Retinal pigment epithelial cell (primary cell): Measurements from ENCODE around the gene LRCOL1.

Experiments used
- DNase-seq: peaks from one replicate; pipeline ENCODE4 v3.0.0-alpha.2; 2010; ENCODE audit warnings: low read depth
- H3K4me3 ChIP-seq: 2 replicates; pipeline ENCODE4 v1.5.1; 2011; ENCODE audit warnings: mild to moderate bottlenecking, low read length, control low read depth, moderate library complexity
- CTCF ChIP-seq: conservative IDR thresholded peaks from 2 replicates; pipeline ENCODE4 v1.5.1; 2011; ENCODE audit warnings: low read depth, low read length, control low read depth, inconsistent platforms

Gene LRCOL1

GRCh38 chr12:132570635-132571034 is 39.7 kb downstream of the LRCOL1 start:
- TF ChIP-seq CTCF: no peak
- DNase-seq: no peak
- no peak overlapping the region for H3K4me3 ChIP-seq

GRCh38 chr12:132569856-132570480 is 40.4 kb downstream of the LRCOL1 start:
- no peak overlapping the region for H3K4me3 ChIP-seq
- DNase-seq: no peak
- TF ChIP-seq CTCF: no peak

- no peak for DNase-seq
- no peak overlapping the region for H3K4me3 ChIP-seq
- TF ChIP-seq CTCF: no peak
Measured at GRCh38 chr12:132568826-132569480, 41.4 kb downstream of the LRCOL1 start.

- DNase-seq: no peak
- no peak for TF ChIP-seq CTCF
- no peak overlapping the region for H3K4me3 ChIP-seq
Measured at GRCh38 chr12:132568301-132568700, 42.1 kb downstream of the LRCOL1 start.

GRCh38 chr12:132566516-132567131 is 43.8 kb downstream of the LRCOL1 start:
- DNase-seq: no peak
- no peak overlapping the region for H3K4me3 ChIP-seq
- TF ChIP-seq CTCF: no peak

GRCh38 chr12:132565365-132565764 is 45.0 kb downstream of the LRCOL1 start:
- DNase-seq: no peak
- no peak for TF ChIP-seq CTCF
- H3K4me3 ChIP-seq: no peak overlapping the region

- no peak overlapping the region for H3K4me3 ChIP-seq
- no peak for DNase-seq
- no peak for TF ChIP-seq CTCF
Measured at GRCh38 chr12:132563911-132564310, 46.5 kb downstream of the LRCOL1 start.
